HepG2 (cell line): Measurements from ENCODE around the gene SRSF1. TPM values are rescaled to one million over a fixed set of nuclear protein-coding genes. Genes with fewer than 3 reads are reported as not detected.

Experiments
- CREM ChIP-seq, 2 experiments: sonication (generic) in 1 of 2; formaldehyde crosslinking in 1 of 2; IDR thresholded peaks; 2 replicates each; pipeline versions ENCODE4 v1.4.0 to v1.6.1; 2016 to 2020; ENCODE audit warnings: antibody characterized with exemption in 1 of 2, mild to moderate bottlenecking in 1 of 2, missing genetic modification reagents in 1 of 2
- HDAC2 ChIP-seq: sonication (generic); formaldehyde crosslinking; IDR thresholded peaks from 2 replicates; pipeline ENCODE4 v1.4.0; 2020; ENCODE audit warnings: missing genetic modification reagents
- HNRNPL ChIP-seq: fragments of 200-400 bp; formaldehyde crosslinking; IDR thresholded peaks from 2 replicates; pipeline ENCODE4 v1.6.1; 2017; ENCODE audit warnings: mild to moderate bottlenecking, low read depth, low read length
- HOXA9 ChIP-seq: sonication (generic); formaldehyde crosslinking; IDR thresholded peaks from 2 replicates; pipeline ENCODE4 v1.8.1; 2022; ENCODE audit warnings: missing genetic modification reagents, mild to moderate bottlenecking, moderate library complexity, borderline replicate concordance
- KLF11 ChIP-seq: IDR thresholded peaks from 2 replicates; pipeline ENCODE4 v1.6.1; 2016; ENCODE audit warnings: missing compliant biosample characterization
- MTF2 ChIP-seq: sonication (generic); formaldehyde crosslinking; IDR thresholded peaks from 2 replicates; pipeline ENCODE4 v1.5.0; 2020; ENCODE audit warnings: missing genetic modification reagents, borderline replicate concordance
- MXD1 ChIP-seq: sonication (generic); formaldehyde crosslinking; IDR thresholded peaks from 2 replicates; pipeline ENCODE4 v1.4.0; 2020; ENCODE audit warnings: mild to moderate bottlenecking, missing genetic modification reagents
- NFYC ChIP-seq: IDR thresholded peaks from 2 replicates; pipeline ENCODE4 v1.6.1; 2016; ENCODE audit warnings: missing genetic modification reagents, missing compliant biosample characterization
- NR3C1 ChIP-seq: sonication (generic); formaldehyde crosslinking; IDR thresholded peaks from 2 replicates; pipeline ENCODE4 v1.4.0; 2020; ENCODE audit warnings: missing genetic modification reagents
- ONECUT2 ChIP-seq: sonication (generic); formaldehyde crosslinking; IDR thresholded peaks from 2 replicates; pipeline ENCODE4 v1.4.0; 2020; ENCODE audit warnings: missing genetic modification reagents
- POGZ ChIP-seq: sonication (generic); formaldehyde crosslinking; IDR thresholded peaks from 2 replicates; pipeline ENCODE4 v1.4.0; 2020; ENCODE audit warnings: mild to moderate bottlenecking, missing genetic modification reagents
- PPARG ChIP-seq: conservative IDR thresholded peaks from 2 replicates; pipeline ENCODE4 v1.6.1; 2016; ENCODE audit warnings: missing biosample characterization, missing genetic modification reagents
- RCOR2 ChIP-seq: IDR thresholded peaks from 2 replicates; pipeline ENCODE4 v1.6.1; 2016; ENCODE audit warnings: missing biosample characterization, missing genetic modification reagents
- SALL2 ChIP-seq: sonication (generic); formaldehyde crosslinking; IDR thresholded peaks from 2 replicates; pipeline ENCODE4 v1.8.1; 2023; ENCODE audit warnings: mild to moderate bottlenecking, missing genetic modification reagents, inconsistent platforms
- SKI ChIP-seq: fragments of 450-650 bp; IDR thresholded peaks from one replicate; pipeline ENCODE4 v1.6.1; 2018; ENCODE audit warnings: mild to moderate bottlenecking; ENCODE audit not compliant: partially characterized antibody
- TFAP4 ChIP-seq: sonication (generic); IDR thresholded peaks from 2 replicates; pipeline ENCODE4 v1.6.1; 2016; ENCODE audit warnings: low read depth, borderline replicate concordance
- TIGD3 ChIP-seq: sonication (generic); formaldehyde crosslinking; IDR thresholded peaks from 2 replicates; pipeline ENCODE4 v1.5.1; 2020; ENCODE audit warnings: mild to moderate bottlenecking, missing genetic modification reagents, borderline replicate concordance
- ZBTB3 ChIP-seq: sonication (generic); formaldehyde crosslinking; IDR thresholded peaks from 2 replicates; pipeline ENCODE4 v1.4.0; 2020; ENCODE audit warnings: low read depth, mild to moderate bottlenecking, moderate library complexity, missing genetic modification reagents, borderline replicate concordance
- ZNF12 ChIP-seq: sonication (generic); formaldehyde crosslinking; IDR thresholded peaks from 2 replicates; pipeline ENCODE4 v1.5.0; 2020; ENCODE audit warnings: missing genetic modification reagents
- ZNF136 ChIP-seq: sonication (generic); formaldehyde crosslinking; IDR thresholded peaks from 2 replicates; pipeline ENCODE4 v1.8.1; 2022; ENCODE audit warnings: low read depth, mild to moderate bottlenecking, moderate library complexity, missing genetic modification reagents
- ZNF350 ChIP-seq: sonication (generic); formaldehyde crosslinking; IDR thresholded peaks from 2 replicates; pipeline ENCODE4 v1.4.0; 2020; ENCODE audit warnings: mild to moderate bottlenecking, low read depth, missing genetic modification reagents, borderline replicate concordance
- ZNF430 ChIP-seq: sonication (generic); formaldehyde crosslinking; IDR thresholded peaks from 2 replicates; pipeline ENCODE4 v1.9.0; 2021; ENCODE audit warnings: mild to moderate bottlenecking, missing genetic modification reagents
- ZNF503 ChIP-seq: sonication (generic); formaldehyde crosslinking; IDR thresholded peaks from 2 replicates; pipeline ENCODE4 v1.4.0; 2020; ENCODE audit warnings: missing genetic modification reagents
- ZNF605 ChIP-seq: sonication (generic); formaldehyde crosslinking; IDR thresholded peaks from 2 replicates; pipeline ENCODE4 v1.8.0; 2022; ENCODE audit warnings: mild to moderate bottlenecking, missing genetic modification reagents
- ZNF660 ChIP-seq: sonication (generic); formaldehyde crosslinking; IDR thresholded peaks from 2 replicates; pipeline ENCODE4 v1.5.1; 2020; ENCODE audit warnings: mild to moderate bottlenecking, low read depth, missing genetic modification reagents, borderline replicate concordance
- ZNF709 ChIP-seq: sonication (generic); formaldehyde crosslinking; IDR thresholded peaks from 2 replicates; pipeline ENCODE4 v1.5.0; 2020; ENCODE audit warnings: mild to moderate bottlenecking, missing genetic modification reagents
- ZNF891 ChIP-seq: sonication (generic); formaldehyde crosslinking; IDR thresholded peaks from 2 replicates; pipeline ENCODE4 v1.5.0; 2020; ENCODE audit warnings: mild to moderate bottlenecking, missing genetic modification reagents
- polyA plus RNA-seq, 8 experiments: library from polyadenylated mRNA; depleted of rRNA in 3 of 8; stranded (reverse) in 7 of 8; unstranded in 1 of 8; fragments of >200 nt; fragmentation: Illumina TruSeq in 4 of 8; extraction: Trizol in 4 of 8; gene quantifications; 2 replicates each; pipeline versions ENCODE4 v1.2.1 to v1.2.3, GENCODE V29; 2011 to 2016; ENCODE audit warnings: low read depth in 4 of 8, missing spikeins in 1 of 8, mixed read lengths in 1 of 8; ENCODE audit not compliant: insufficient read depth in 1 of 8
- total RNA-seq, 5 experiments: library from RNA; depleted of rRNA; stranded (reverse); fragments of >200 nt; fragmentation: Illumina TruSeq; extraction: Trizol; gene quantifications; 2 replicates each; pipeline ENCODE4 v1.2.3, GENCODE V29; 2016; ENCODE audit warnings: low read depth in 1 of 5

SRSF1 gene
- total and polyA plus RNA-seq, 2 of the 13 experiments (the other 11 are each of a cell fraction or from before 2014, with no cell fraction given): 142 to 445 TPM

- TF ChIP-seq ZNF709 (CRISPR knock-in tag) (peak; percentile 84; the same call in 1 of the 2 replicates), HOXA9 (CRISPR knock-in tag) (no peak), ZNF605 (CRISPR knock-in tag) (peak; percentile 65; the same call in 1 of the 2 replicates), ZNF503 (CRISPR knock-in tag) (no peak; the same call in 1 of the 2 replicates), ONECUT2 (CRISPR knock-in tag) (peak; percentile 51; the same call in 1 of the 2 replicates), MTF2 (CRISPR knock-in tag) (no peak), ZNF136 (CRISPR knock-in tag) (peak; percentile 42; the same call in 1 of the 2 replicates), NFYC (no peak), PPARG (CRISPR knock-in tag) (no peak), ZNF350 (CRISPR knock-in tag) (peak; percentile 70), SALL2 (CRISPR knock-in tag) (0 out of 2 replicates have a peak, but pooled peaks have one; percentile 30), ZNF660 (CRISPR knock-in tag) (no peak), ZNF12 (CRISPR knock-in tag) (no peak), KLF11 (CRISPR knock-in tag) (no peak), ZNF430 (no peak; the same call in 1 of the 2 replicates), TFAP4 (no peak), NR3C1 (no peak), CREM (IDR thresholded peaks at IDR 0.05) (no peak), CREM (CRISPR knock-in tag; IDR thresholded peaks at IDR 0.05) (no peak), HNRNPL (no peak), POGZ (no peak), MXD1 (no peak), TIGD3 (CRISPR knock-in tag) (no peak), HDAC2 (CRISPR knock-in tag) (peak; percentile 39; the same call in 1 of the 2 replicates), RCOR2 (CRISPR knock-in tag) (no peak), SKI (peak; percentile 50), ZBTB3 (CRISPR knock-in tag) (no peak), ZNF891 (CRISPR knock-in tag) (no peak)
These were observed 19.3 kb downstream of the SRSF1 start, which contains the start of gene VEZF1 (continued) for GRCh38 chr17:57987581-57988300.
